Measurements from ENCODE around the gene NCL.

GRCh38 chr2:231436957-231437356 is 27.3 kb downstream of the NCL start:
- TF ChIP-seq, protein P1, sequence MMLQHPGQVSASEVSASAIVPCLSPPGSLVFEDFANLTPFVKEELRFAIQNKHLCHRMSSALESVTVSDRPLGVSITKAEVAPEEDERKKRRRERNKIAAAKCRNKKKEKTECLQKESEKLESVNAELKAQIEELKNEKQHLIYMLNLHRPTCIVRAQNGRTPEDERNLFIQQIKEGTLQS (IDR thresholded peaks at IDR 0.05), result no peak
- TF ChIP-seq SIN3A (IDR thresholded peaks at IDR 0.05; ENCODE audit: low read depth) (no peak), YY1 (IDR thresholded peaks at IDR 0.05; ENCODE audit: extremely low read depth, insufficient replicate concordance, low read depth, low read length) (no peak), RAD21 (IDR thresholded peaks at IDR 0.05; ENCODE audit: low read depth) (no peak)

Measured in HCT116 (cell line).